HepG2 (cell line): ENCODE results near the gene NT5DC1. TPM values are rescaled to one million over a fixed set of nuclear protein-coding genes. Genes with fewer than 3 reads are reported as not detected.
A peak's percentile ranks its signal among the peaks of the same experiment; 100 is the strongest.

ENCODE experiments used
- BATF2 ChIP-seq: sonication (generic); formaldehyde crosslinking; IDR thresholded peaks from 2 replicates; pipeline ENCODE4 v1.8.0; 2022; ENCODE audit warnings: mild to moderate bottlenecking, missing genetic modification reagents, moderate library complexity
- CCDC6 ChIP-seq: sonication (generic); formaldehyde crosslinking; IDR thresholded peaks from 2 replicates; pipeline ENCODE4 v1.8.1; 2022; ENCODE audit warnings: mild to moderate bottlenecking, missing genetic modification reagents, moderate library complexity
- HDAC2 ChIP-seq: sonication (generic); formaldehyde crosslinking; IDR thresholded peaks from 2 replicates; pipeline ENCODE4 v1.4.0; 2020; ENCODE audit warnings: missing genetic modification reagents
- HNRNPUL1 ChIP-seq: fragments of 200-400 bp; formaldehyde crosslinking; IDR thresholded peaks from 2 replicates; pipeline ENCODE4 v1.6.1; 2017; ENCODE audit warnings: low read depth, mild to moderate bottlenecking, low read length, moderate library complexity
- JUNB ChIP-seq: sonication (generic); formaldehyde crosslinking; IDR thresholded peaks from 2 replicates; pipeline ENCODE4 v1.8.0; 2022; ENCODE audit warnings: missing genetic modification reagents, mild to moderate bottlenecking, borderline replicate concordance
- KDM4B ChIP-seq: sonication (generic); formaldehyde crosslinking; IDR thresholded peaks from 2 replicates; pipeline ENCODE4 v1.4.0; 2020; ENCODE audit warnings: missing genetic modification reagents
- KLF11 ChIP-seq: IDR thresholded peaks from 2 replicates; pipeline ENCODE4 v1.6.1; 2016; ENCODE audit warnings: missing compliant biosample characterization
- MAFG ChIP-seq: sonication (generic); formaldehyde crosslinking; IDR thresholded peaks from 2 replicates; pipeline ENCODE4 v1.5.1; 2020; ENCODE audit warnings: mild to moderate bottlenecking, missing genetic modification reagents
- MAX ChIP-seq: IDR thresholded peaks from 2 replicates; pipeline ENCODE4 v1.6.1; 2012; ENCODE audit warnings: inconsistent platforms
- PBX2 ChIP-seq: IDR thresholded peaks from 2 replicates; pipeline ENCODE4 v1.6.1; 2016; ENCODE audit warnings: control low read depth
- SAP130 ChIP-seq: IDR thresholded peaks from 2 replicates; pipeline ENCODE4 v1.6.1; 2016; ENCODE audit warnings: low read depth
- THRA ChIP-seq: sonication (generic); formaldehyde crosslinking; IDR thresholded peaks from 2 replicates; pipeline ENCODE4 v1.4.0; 2020; ENCODE audit warnings: missing genetic modification reagents, borderline replicate concordance
- ZMYM2 ChIP-seq: sonication (generic); formaldehyde crosslinking; IDR thresholded peaks from 2 replicates; pipeline ENCODE4 v1.8.0; 2022; ENCODE audit warnings: mild to moderate bottlenecking, missing genetic modification reagents
- ZMYM4 ChIP-seq: sonication (generic); formaldehyde crosslinking; IDR thresholded peaks from 2 replicates; pipeline ENCODE4 v1.8.1; 2023; ENCODE audit warnings: mild to moderate bottlenecking, missing genetic modification reagents
- ZNF274 ChIP-seq: sonication (generic); formaldehyde crosslinking; IDR thresholded peaks from 2 replicates; pipeline ENCODE4 v1.5.1; 2020; ENCODE audit warnings: mild to moderate bottlenecking, missing genetic modification reagents
- ZNF563 ChIP-seq: sonication (generic); formaldehyde crosslinking; IDR thresholded peaks from 2 replicates; pipeline ENCODE4 v1.8.0; 2022; ENCODE audit warnings: mild to moderate bottlenecking, moderate library complexity, missing genetic modification reagents
- ZNF646 ChIP-seq: sonication (generic); formaldehyde crosslinking; IDR thresholded peaks from 2 replicates; pipeline ENCODE4 v1.9.0; 2021; ENCODE audit warnings: mild to moderate bottlenecking, missing genetic modification reagents
- ZNF7 ChIP-seq: IDR thresholded peaks from 2 replicates; pipeline ENCODE4 v1.6.1; 2016; ENCODE audit warnings: missing biosample characterization, missing genetic modification reagents
- polyA plus RNA-seq, 8 experiments: library from polyadenylated mRNA; depleted of rRNA in 3 of 8; stranded (reverse) in 7 of 8; unstranded in 1 of 8; fragments of >200 nt; fragmentation: Illumina TruSeq in 4 of 8; extraction: Trizol in 4 of 8; gene quantifications; 2 replicates each; pipeline versions ENCODE4 v1.2.1 to v1.2.3, GENCODE V29; 2011 to 2016; ENCODE audit warnings: low read depth in 4 of 8, missing spikeins in 1 of 8, mixed read lengths in 1 of 8; ENCODE audit not compliant: insufficient read depth in 1 of 8
- total RNA-seq, 5 experiments: library from RNA; depleted of rRNA; stranded (reverse); fragments of >200 nt; fragmentation: Illumina TruSeq; extraction: Trizol; gene quantifications; 2 replicates each; pipeline ENCODE4 v1.2.3, GENCODE V29; 2016; ENCODE audit warnings: low read depth in 1 of 5

NT5DC1 gene
- total and polyA plus RNA-seq, 2 of the 13 experiments (the other 11 are each of a cell fraction or from before 2014, with no cell fraction given): 27.0 to 56.1 TPM

- TF ChIP-seq PBX2 (CRISPR knock-in tag) (0 out of 2 replicates have a peak, but pooled peaks have one; percentile 41), MAX (peak; percentile 52; the same call in 1 of the 2 replicates), MAFG (CRISPR knock-in tag) (no peak), KLF11 (CRISPR knock-in tag) (peak; percentile 28; the same call in 1 of the 2 replicates), HDAC2 (CRISPR knock-in tag) (no peak; the same call in none of the 2 replicates), ZNF274 (CRISPR knock-in tag) (peak; percentile 78; the same call in 1 of the 2 replicates), THRA (CRISPR knock-in tag) (no peak; the same call in 1 of the 2 replicates), JUNB (CRISPR knock-in tag) (no peak), ZMYM2 (CRISPR knock-in tag) (no peak), ZNF646 (CRISPR knock-in tag) (no peak), BATF2 (CRISPR knock-in tag) (no peak), KDM4B (no peak), SAP130 (CRISPR knock-in tag) (peak; percentile 89), ZMYM4 (CRISPR knock-in tag) (peak; percentile 96), HNRNPUL1 (no peak), ZNF563 (CRISPR knock-in tag) (peak; percentile 81), CCDC6 (CRISPR knock-in tag) (no peak), ZNF7 (CRISPR knock-in tag) (no peak)
Measured at GRCh38 chr6:116279232-116280160, 178.8 kb downstream of the NT5DC1 start, which contains the start of gene TSPYL1 (continued).
